Endothelial cell (in vitro differentiated cells): ENCODE data around the gene AUTS2. TPM values are rescaled to one million over a fixed set of nuclear protein-coding genes. Genes with fewer than 3 reads are reported as not detected.

Source experiments
- DNase-seq: peaks from one replicate; pipeline ENCODE4 v3.0.0; 2021; ENCODE audit warnings: low spot score
- H3K27ac Mint-ChIP-seq: one replicate; pipeline ENCODE4 v1.8.0; 2021; ENCODE audit warnings: mixed read lengths, inconsistent platforms; ENCODE audit not compliant: unreplicated experiment
- H3K27me3 Mint-ChIP-seq: one replicate; pipeline ENCODE4 v1.8.0; 2021; ENCODE audit warnings: mild to moderate bottlenecking, moderate library complexity, mixed read lengths, inconsistent platforms; ENCODE audit not compliant: unreplicated experiment
- H3K36me3 Mint-ChIP-seq: one replicate; pipeline ENCODE4 v1.8.0; 2021; ENCODE audit warnings: mild to moderate bottlenecking, low read depth, mixed read lengths, inconsistent platforms; ENCODE audit not compliant: unreplicated experiment
- H3K4me1 Mint-ChIP-seq: one replicate; pipeline ENCODE4 v1.8.0; 2021; ENCODE audit warnings: mild to moderate bottlenecking, mixed read lengths, inconsistent platforms; ENCODE audit not compliant: unreplicated experiment
- H3K4me3 Mint-ChIP-seq: one replicate; pipeline ENCODE4 v1.8.0; 2021; ENCODE audit warnings: mild to moderate bottlenecking, mixed read lengths, inconsistent platforms; ENCODE audit not compliant: unreplicated experiment
- H3K9me3 Mint-ChIP-seq: one replicate; pipeline ENCODE4 v1.8.0; 2021; ENCODE audit warnings: mixed read lengths, inconsistent platforms; ENCODE audit not compliant: unreplicated experiment
- CTCF ChIP-seq: fragments of 200-600 bp; sonication (generic); IDR thresholded peaks from one replicate; pipeline ENCODE4 v1.5.0; 2021; ENCODE audit warnings: antibody characterized with exemption; ENCODE audit not compliant: unreplicated experiment
- total RNA-seq: library from RNA; stranded (reverse); fragmentation: NEBNext Ultra II Directional; extraction: Animal tissue kit (Norgen Biotek cat#: 25700); gene quantifications from one replicate; pipeline ENCODE4 v1.2.1, GENCODE V29; 2021; ENCODE audit not compliant: unreplicated experiment

Gene AUTS2
- total RNA-seq, 1 donor from 2014 or later = 103 TPM

GRCh38 chr7:70242826-70243225 is 644.6 kb downstream of the AUTS2 start:
- H3K9me3 Mint-ChIP-seq = no peaks in the 10 kb centered on the region
- H3K4me3 Mint-ChIP-seq = no peak overlapping the region
- peaks cover 2% of the 10 kb centered on the region for H3K36me3 Mint-ChIP-seq
- H3K27ac Mint-ChIP-seq = no peak overlapping the region
- DNase-seq = no peak
- H3K27me3 Mint-ChIP-seq = no peaks in the 10 kb centered on the region
- peaks cover 6% of the 10 kb centered on the region for H3K4me1 Mint-ChIP-seq
- TF ChIP-seq CTCF = no peak

GRCh38 chr7:70243443-70243842 is 645.2 kb downstream of the AUTS2 start:
- no peak for DNase-seq
- H3K4me1 Mint-ChIP-seq = no peaks in the 10 kb centered on the region
- no peak for TF ChIP-seq CTCF
- no peaks in the 10 kb centered on the region for H3K9me3 Mint-ChIP-seq
- no peak overlapping the region for H3K27ac Mint-ChIP-seq
- no peaks in the 10 kb centered on the region for H3K27me3 Mint-ChIP-seq
- H3K36me3 Mint-ChIP-seq = peaks cover 8% of the 10 kb centered on the region
- no peak overlapping the region for H3K4me3 Mint-ChIP-seq

GRCh38 chr7:70257921-70258320 is 659.6 kb downstream of the AUTS2 start:
- TF ChIP-seq CTCF = no peak
- Mint-ChIP-seq H3K9me3 (no peaks in the 10 kb centered on the region), H3K4me3 (no peak overlapping the region), H3K4me1 (no peaks in the 10 kb centered on the region), H3K36me3 (no peaks in the 10 kb centered on the region), H3K27ac (no peak overlapping the region), H3K27me3 (peaks cover 4% of the 10 kb centered on the region)
- DNase-seq = no peak

GRCh38 chr7:70259502-70259901 is 661.2 kb downstream of the AUTS2 start:
- Mint-ChIP-seq H3K36me3 (no peaks in the 10 kb centered on the region), H3K4me3 (no peak overlapping the region), H3K27ac (no peak overlapping the region), H3K27me3 (peaks cover 4% of the 10 kb centered on the region), H3K9me3 (no peaks in the 10 kb centered on the region), H3K4me1 (no peaks in the 10 kb centered on the region)
- no peak for DNase-seq
- no peak for TF ChIP-seq CTCF

- Mint-ChIP-seq H3K27ac (no peak overlapping the region), H3K4me3 (no peak overlapping the region), H3K27me3 (no peaks in the 10 kb centered on the region)
Observed at GRCh38 chr7:70263471-70264255, 665.4 kb downstream of the AUTS2 start.

More at GRCh38 chr7:70263471-70264255, 665.4 kb downstream of the AUTS2 start:
- DNase-seq = no peak
- Mint-ChIP-seq H3K36me3 (no peaks in the 10 kb centered on the region), H3K4me1 (peaks cover 2% of the 10 kb centered on the region), H3K9me3 (no peaks in the 10 kb centered on the region)
- TF ChIP-seq CTCF = no peak
